ENCODE measurements around the gene COX14. TPM values are rescaled to one million over a fixed set of nuclear protein-coding genes. Genes with fewer than 3 reads are reported as not detected.
"Not testable (repeated sequence)": the region's sequence is repeated elsewhere in the genome, so short reads cannot be mapped to it uniquely, and the experiment has no call there.

Gene COX14
- total and polyA plus RNA-seq, 2 donors from 2014 or later = 68.2 to 242 TPM

DNA sequence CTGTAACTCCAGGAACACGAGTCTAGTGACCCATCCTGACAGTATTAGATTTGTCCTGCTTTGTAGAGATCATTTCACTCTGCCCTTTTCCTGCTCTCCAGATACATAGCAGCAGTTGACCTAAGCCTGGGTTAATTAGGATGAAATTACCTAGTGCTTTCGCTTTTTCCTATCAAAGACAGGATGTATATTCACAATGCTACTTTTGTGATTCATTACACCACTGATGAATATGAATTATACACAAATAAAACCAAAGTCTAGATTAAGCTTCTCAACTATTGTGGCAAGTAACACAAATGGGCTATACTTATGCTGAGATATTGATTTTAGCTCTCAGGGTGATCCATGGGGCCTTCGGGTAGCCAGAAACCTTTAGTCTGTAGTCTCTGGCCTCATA is 37.3 kb downstream of the COX14 start:
- TF ChIP-seq, protein P1, sequence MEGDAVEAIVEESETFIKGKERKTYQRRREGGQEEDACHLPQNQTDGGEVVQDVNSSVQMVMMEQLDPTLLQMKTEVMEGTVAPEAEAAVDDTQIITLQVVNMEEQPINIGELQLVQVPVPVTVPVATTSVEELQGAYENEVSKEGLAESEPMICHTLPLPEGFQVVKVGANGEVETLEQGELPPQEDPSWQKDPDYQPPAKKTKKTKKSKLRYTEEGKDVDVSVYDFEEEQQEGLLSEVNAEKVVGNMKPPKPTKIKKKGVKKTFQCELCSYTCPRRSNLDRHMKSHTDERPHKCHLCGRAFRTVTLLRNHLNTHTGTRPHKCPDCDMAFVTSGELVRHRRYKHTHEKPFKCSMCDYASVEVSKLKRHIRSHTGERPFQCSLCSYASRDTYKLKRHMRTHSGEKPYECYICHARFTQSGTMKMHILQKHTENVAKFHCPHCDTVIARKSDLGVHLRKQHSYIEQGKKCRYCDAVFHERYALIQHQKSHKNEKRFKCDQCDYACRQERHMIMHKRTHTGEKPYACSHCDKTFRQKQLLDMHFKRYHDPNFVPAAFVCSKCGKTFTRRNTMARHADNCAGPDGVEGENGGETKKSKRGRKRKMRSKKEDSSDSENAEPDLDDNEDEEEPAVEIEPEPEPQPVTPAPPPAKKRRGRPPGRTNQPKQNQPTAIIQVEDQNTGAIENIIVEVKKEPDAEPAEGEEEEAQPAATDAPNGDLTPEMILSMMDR (IDR thresholded peaks at IDR 0.05; ENCODE audit: borderline replicate concordance, extremely low read depth, insufficient read depth) = no peak
- FAIRE-seq (no peak), DNase-seq (no peak)
- Histone ChIP-seq H3K36me3 (ENCODE audit: control insufficient read depth in 2 of 3, insufficient read depth in 3 of 3, low read length in 3 of 3) (no peaks in the 10 kb centered on the region), H3K4me3 (ENCODE audit: low read length in 3 of 3) (no peak overlapping the region), H3K27me3 (ENCODE audit: control insufficient read depth, insufficient read depth, low read length) (no peaks in the 10 kb centered on the region), H3K9me3 (ENCODE audit: control insufficient read depth in 2 of 3, insufficient read depth in 1 of 3, low read length in 3 of 3) (no peaks in the 10 kb centered on the region), H3K9ac (ENCODE audit: low read length in 3 of 3) (no peak overlapping the region), H3K27ac (ENCODE audit: low read depth in 2 of 2, low read length in 2 of 2) (no peak overlapping the region), H3K4me1 (ENCODE audit: control insufficient read depth in 2 of 3, insufficient read depth in 2 of 3, low read depth in 1 of 3, low read length in 3 of 3) (no peaks in the 10 kb centered on the region)
- intact Hi-C loops (cut with DNase I) = no loop called here

DNA sequence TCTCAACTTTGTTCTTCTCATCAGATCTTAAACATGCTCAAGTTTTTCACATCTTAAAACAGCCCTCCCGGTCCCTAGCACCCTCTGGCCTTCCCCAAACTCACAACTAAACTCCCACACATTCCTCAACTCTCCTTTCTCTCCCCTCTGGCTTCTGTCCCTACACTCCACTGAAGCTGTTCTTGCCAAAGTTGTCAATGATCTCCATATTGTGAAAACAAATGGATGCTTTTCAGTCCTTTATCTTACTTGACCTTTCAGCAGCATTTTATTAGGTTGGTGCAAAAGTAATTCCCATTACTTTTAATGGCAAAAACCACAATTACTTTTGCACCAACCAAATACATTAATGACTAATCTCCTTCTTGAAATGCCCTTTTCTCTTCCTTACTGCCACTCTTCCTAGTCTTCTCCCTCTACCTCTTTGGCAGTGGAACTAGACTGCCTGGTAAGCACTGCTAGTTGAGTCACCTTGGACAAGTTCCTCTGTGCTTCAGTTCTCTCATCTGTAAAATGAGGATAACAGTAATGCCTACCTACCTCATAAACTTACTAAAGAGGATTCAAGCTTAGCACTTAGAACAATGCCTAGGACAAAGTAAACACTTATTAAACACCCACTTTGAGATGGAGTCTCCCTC is 39.1 kb downstream of the COX14 start:
- no peak overlapping the region for H3K9ac ChIP-seq (ENCODE audit: low read length in 3 of 3)

DNA sequence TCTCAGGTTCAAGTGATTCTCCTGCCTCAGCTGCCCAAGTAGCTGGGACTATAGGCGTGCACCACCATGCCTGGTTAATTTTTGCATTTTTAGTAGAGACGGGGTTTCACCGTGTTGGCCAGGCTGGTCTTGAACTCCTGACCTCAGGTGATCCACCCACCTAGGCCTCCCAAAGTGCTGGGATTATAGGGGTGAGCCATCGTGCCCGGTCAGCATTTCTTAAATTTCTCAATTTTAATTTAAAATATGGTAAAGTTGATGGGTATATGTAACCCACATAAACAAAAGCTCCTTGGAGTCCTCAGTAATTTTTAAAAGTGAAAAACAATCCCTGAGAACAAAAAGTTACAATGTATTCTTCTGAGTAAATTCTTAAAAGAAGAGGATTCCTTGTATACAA is 42.9 kb downstream of the COX14 start:
- FAIRE-seq; H3K9ac ChIP-seq (ENCODE audit: low read length in 3 of 3); intact Hi-C loops (cut with DNase I); H3K9me3 ChIP-seq (ENCODE audit: control insufficient read depth in 2 of 3, insufficient read depth in 1 of 3, low read length in 3 of 3); DNase-seq; H3K27me3 ChIP-seq (ENCODE audit: control insufficient read depth, insufficient read depth, low read length); H3K27ac ChIP-seq (ENCODE audit: low read depth in 2 of 2, low read length in 2 of 2); H3K4me3 ChIP-seq (ENCODE audit: low read length in 3 of 3); H3K36me3 ChIP-seq (ENCODE audit: control insufficient read depth in 2 of 3, insufficient read depth in 3 of 3, low read length in 3 of 3); H3K4me1 ChIP-seq (ENCODE audit: control insufficient read depth in 2 of 3, insufficient read depth in 2 of 3, low read depth in 1 of 3, low read length in 3 of 3): not testable (repeated sequence)

More for the DNA sequence above, 39.1 kb downstream of the COX14 start:
- Histone ChIP-seq H3K4me1 (ENCODE audit: control insufficient read depth in 2 of 3, insufficient read depth in 2 of 3, low read depth in 1 of 3, low read length in 3 of 3) (no peaks in the 10 kb centered on the region), H3K27ac (ENCODE audit: low read depth in 2 of 2, low read length in 2 of 2) (no peak overlapping the region), H3K4me3 (ENCODE audit: low read length in 3 of 3) (no peak overlapping the region), H3K27me3 (ENCODE audit: control insufficient read depth, insufficient read depth, low read length) (no peaks in the 10 kb centered on the region), H3K9me3 (ENCODE audit: control insufficient read depth in 2 of 3, insufficient read depth in 1 of 3, low read length in 3 of 3) (no peaks in the 10 kb centered on the region), H3K36me3 (ENCODE audit: control insufficient read depth in 2 of 3, insufficient read depth in 3 of 3, low read length in 3 of 3) (no peaks in the 10 kb centered on the region)
- FAIRE-seq (no peak), DNase-seq (no peak)
- TF ChIP-seq, protein P1 (IDR thresholded peaks at IDR 0.05; ENCODE audit: borderline replicate concordance, extremely low read depth, insufficient read depth) = no peak
- intact Hi-C loops (cut with DNase I) = no loop called here

DNA sequence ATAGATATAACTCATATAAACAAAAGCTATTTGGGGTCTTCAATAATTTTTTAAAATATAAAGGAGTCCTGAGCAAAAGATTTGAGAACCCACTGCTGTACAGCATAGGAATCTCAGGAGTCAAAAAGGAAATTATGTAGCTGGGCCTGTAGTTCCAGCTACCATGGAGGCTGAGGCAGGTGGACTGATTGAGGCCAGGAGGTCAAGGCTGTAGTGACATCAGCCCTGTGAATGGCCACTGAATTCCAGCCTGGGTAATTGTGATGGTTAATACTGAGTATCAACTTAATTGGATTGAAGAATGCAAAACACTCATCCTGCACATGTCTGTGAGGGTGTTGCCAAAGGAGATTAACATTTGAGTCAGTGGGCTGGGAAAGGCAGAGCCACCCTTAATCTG is 44.6 kb downstream of the COX14 start:
- no peaks in the 10 kb centered on the region for H3K9me3 ChIP-seq (ENCODE audit: control insufficient read depth in 2 of 3, insufficient read depth in 1 of 3, low read length in 3 of 3)
- no peak overlapping the region for H3K9ac ChIP-seq (ENCODE audit: low read length in 3 of 3)
- H3K36me3 ChIP-seq (ENCODE audit: control insufficient read depth in 2 of 3, insufficient read depth in 3 of 3, low read length in 3 of 3) = no peaks in the 10 kb centered on the region
- H3K27ac ChIP-seq (ENCODE audit: low read depth in 2 of 2, low read length in 2 of 2) = no peak overlapping the region
- no peak for DNase-seq
- H3K4me1 ChIP-seq (ENCODE audit: control insufficient read depth in 2 of 3, insufficient read depth in 2 of 3, low read depth in 1 of 3, low read length in 3 of 3) = no peaks in the 10 kb centered on the region
- no peaks in the 10 kb centered on the region for H3K27me3 ChIP-seq (ENCODE audit: control insufficient read depth, insufficient read depth, low read length)
- no peak overlapping the region for H3K4me3 ChIP-seq (ENCODE audit: low read length in 3 of 3)
- intact Hi-C loops (cut with DNase I) = no loop called here
- TF ChIP-seq, protein P1 (IDR thresholded peaks at IDR 0.05; ENCODE audit: borderline replicate concordance, extremely low read depth, insufficient read depth) = no peak
- no peak for FAIRE-seq

Measured in kidney (tissue), 14 donors.